ENCODE data around the gene VASN. TPM values are rescaled to one million over a fixed set of nuclear protein-coding genes. Genes with fewer than 3 reads are reported as not detected.

VASN gene
- total and polyA plus RNA-seq, 10 of the 15 experiments (the other 5 are each of a cell fraction or from before 2014, with no cell fraction given) = 0.02 to 0.19 (median 0.14) TPM; not detected in 6

GRCh38 chr16:4403133-4403949 lies 31.7 kb downstream of the VASN start:
- intact Hi-C loops (cut with micrococcal nuclease; ENCODE audit: unreplicated experiment) = loop anchor here (2.0 to 5.0 kb wide), 2 partner anchors 96 to 115 kb away; no protein-coding TSS in a partner anchor
- BruUV-seq (replicated peaks) = no TSS peak
- H2AFZ ChIP-seq (ENCODE audit: control insufficient read depth, low read depth, low read length) = no peak overlapping the region
- peaks cover 24 to 27% of the 10 kb centered on the region in 2 experiments for H3K36me3 ChIP-seq (ENCODE audit: control insufficient read depth in 2 of 2, insufficient read depth in 2 of 2, low read length in 1 of 2)
- no peaks in the 10 kb centered on the region for H3K79me2 ChIP-seq (ENCODE audit: control insufficient read depth, insufficient read depth, low read length)
- ChIA-PET POLR2A (no interaction called here), CTCF (interaction anchor here (0.6 to 3.9 kb wide), 47 partner anchors 8 to 781 kb away, joined by 3 to 30 read pairs (median 4); partner anchors contain the start of genes CORO7 and PAM16), RAD21 (ENCODE audit: unreplicated experiment) (interaction anchor here (0.6 to 2.7 kb wide), 12 partner anchors 8 to 149 kb away, joined by 3 to 11 read pairs (median 4); partner anchors contain the start of genes CORO7, TFAP4 and VASN), SMC1A (ENCODE audit: uncharacterized antibody, unreplicated experiment) (interaction anchor here (0.8 to 2.3 kb wide), 9 partner anchors 8 to 143 kb away, joined by 3 to 11 read pairs (median 4); no protein-coding TSS in a partner anchor)
- FAIRE-seq (no peak), ATAC-seq (no peak), DNase-seq (ENCODE audit: low read depth, low spot score) (no peak)
- in situ Hi-C loops (cut with MboI) = no loop called here
- H3K9ac ChIP-seq (ENCODE audit: control insufficient read depth, insufficient read depth, low read length) = no peak overlapping the region
- no peak overlapping the region for H3K27ac ChIP-seq (ENCODE audit: control insufficient read depth, insufficient read depth)
- no peaks in the 10 kb centered on the region for H3K4me1 ChIP-seq (ENCODE audit: control insufficient read depth, insufficient read depth, low read length)
- H4K20me1 ChIP-seq (ENCODE audit: control insufficient read depth, insufficient read depth) = no peaks in the 10 kb centered on the region
- no peak overlapping the region for H3K4me3 ChIP-seq
- no peak for TF ChIP-seq SREBF2 (IDR thresholded peaks at IDR 0.05; ENCODE audit: low read length)
- TF ChIP-seq BCL3 (IDR thresholded peaks at IDR 0.05; ENCODE audit: borderline replicate concordance, insufficient read depth, low read depth, low read length, poor library complexity, severe bottlenecking) = no peak
- no peak for TF ChIP-seq POLR2A (IDR thresholded peaks at IDR 0.05; ENCODE audit: low read depth, low read length)
- no peak for TF ChIP-seq PML (IDR thresholded peaks at IDR 0.05; ENCODE audit: low read length)
- no peak for TF ChIP-seq STAT3 (IDR thresholded peaks at IDR 0.05; ENCODE audit: low read depth, low read length)
- no peak for TF ChIP-seq BCL11A (IDR thresholded peaks at IDR 0.05; ENCODE audit: low read depth, low read length)
- TF ChIP-seq ZNF687 (IDR thresholded peaks at IDR 0.05) = no peak
- no peak for TF ChIP-seq MAX (IDR thresholded peaks at IDR 0.05; ENCODE audit: low read depth, low read length)
- no peak for TF ChIP-seq CHD2 (IDR thresholded peaks at IDR 0.05; ENCODE audit: borderline replicate concordance, low read depth, low read length)
- no peak overlapping the region for H3K4me2 ChIP-seq (ENCODE audit: control insufficient read depth, insufficient read depth)
- no peaks in the 10 kb centered on the region for H3K27me3 ChIP-seq (replicated peaks in 1 of 2; ENCODE audit: control insufficient read depth in 2 of 2, insufficient read depth in 2 of 2, low read length in 1 of 2)
- H3K9me3 ChIP-seq (replicated peaks; ENCODE audit: control insufficient read depth, insufficient read depth, low read length) = no peaks in the 10 kb centered on the region
- 76% methylated on average over 24 of the region's 24 CpGs for WGBS (ENCODE audit: insufficient coverage, insufficient replicate concordance, low lambda C conversion rate, missing lambda C conversion rate)

All from GM12878 (cell line).